ENCODE measurements around the gene RALGAPB.

DNA sequence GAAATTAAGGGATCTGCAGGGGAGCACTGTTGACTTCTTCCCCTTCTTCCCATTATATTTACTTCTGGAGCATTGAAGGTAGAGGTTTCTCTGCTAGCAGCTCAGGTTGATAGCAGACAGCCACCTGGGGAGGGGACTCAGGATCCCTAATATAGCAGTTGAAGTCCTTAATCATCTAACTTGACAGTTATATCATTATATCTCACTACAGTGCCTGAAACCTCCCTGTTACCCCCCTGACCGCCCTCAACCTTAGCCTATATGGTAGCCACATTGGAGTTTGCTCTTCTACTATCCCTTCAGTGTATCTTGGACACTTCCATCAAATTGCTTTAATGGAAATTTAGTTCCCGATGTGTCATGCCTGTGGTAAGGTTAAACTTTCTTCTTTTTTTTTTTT lies 7.0 kb downstream of the RALGAPB start:
- TF ChIP-seq, protein P1, sequence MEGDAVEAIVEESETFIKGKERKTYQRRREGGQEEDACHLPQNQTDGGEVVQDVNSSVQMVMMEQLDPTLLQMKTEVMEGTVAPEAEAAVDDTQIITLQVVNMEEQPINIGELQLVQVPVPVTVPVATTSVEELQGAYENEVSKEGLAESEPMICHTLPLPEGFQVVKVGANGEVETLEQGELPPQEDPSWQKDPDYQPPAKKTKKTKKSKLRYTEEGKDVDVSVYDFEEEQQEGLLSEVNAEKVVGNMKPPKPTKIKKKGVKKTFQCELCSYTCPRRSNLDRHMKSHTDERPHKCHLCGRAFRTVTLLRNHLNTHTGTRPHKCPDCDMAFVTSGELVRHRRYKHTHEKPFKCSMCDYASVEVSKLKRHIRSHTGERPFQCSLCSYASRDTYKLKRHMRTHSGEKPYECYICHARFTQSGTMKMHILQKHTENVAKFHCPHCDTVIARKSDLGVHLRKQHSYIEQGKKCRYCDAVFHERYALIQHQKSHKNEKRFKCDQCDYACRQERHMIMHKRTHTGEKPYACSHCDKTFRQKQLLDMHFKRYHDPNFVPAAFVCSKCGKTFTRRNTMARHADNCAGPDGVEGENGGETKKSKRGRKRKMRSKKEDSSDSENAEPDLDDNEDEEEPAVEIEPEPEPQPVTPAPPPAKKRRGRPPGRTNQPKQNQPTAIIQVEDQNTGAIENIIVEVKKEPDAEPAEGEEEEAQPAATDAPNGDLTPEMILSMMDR (IDR thresholded peaks at IDR 0.05): no peak
- TF ChIP-seq EP300 (IDR thresholded peaks at IDR 0.05) (no peak), POLR2A (IDR thresholded peaks at IDR 0.05) (no peak), POLR2AphosphoS5 (IDR thresholded peaks at IDR 0.05) (no peak)

Measured in suprapubic skin (tissue), 4 donors.